Calu3 (cell line): ENCODE data around the gene PAX6. TPM values are rescaled to one million over a fixed set of nuclear protein-coding genes. Genes with fewer than 3 reads are reported as not detected.

Experiments
- BruUV-seq: library from RNA; stranded (reverse); fragments of 400-500 nt; replicated peaks from 2 replicates; lab custom pipeline; 2021; lab: Mats Ljungman, UMichigan
- CTCF ChIA-PET: fragments of 300-600 bp; sonication (Branson Sonifier 250); formaldehyde crosslinking; loops from one replicate; lab custom pipeline; 2022; ENCODE audit warnings: antibody characterized with exemption; lab: Charles Lee
- DNase-seq: peaks from one replicate; pipeline ENCODE4 v3.0.0; 2022
- H3K27ac Mint-ChIP-seq: one replicate; pipeline ENCODE4 v1.8.0; 2022; ENCODE audit warnings: mixed read lengths; ENCODE audit not compliant: unreplicated experiment
- H3K27me3 Mint-ChIP-seq: one replicate; pipeline ENCODE4 v1.8.0; 2022; ENCODE audit warnings: mixed read lengths; ENCODE audit not compliant: unreplicated experiment
- H3K36me3 Mint-ChIP-seq: one replicate; pipeline ENCODE4 v1.8.0; 2022; ENCODE audit warnings: mild to moderate bottlenecking, moderate library complexity, mixed read lengths; ENCODE audit not compliant: insufficient read depth, unreplicated experiment
- H3K4me1 Mint-ChIP-seq: one replicate; pipeline ENCODE4 v1.8.0; 2022; ENCODE audit warnings: mild to moderate bottlenecking, low read depth, mixed read lengths; ENCODE audit not compliant: unreplicated experiment
- H3K4me3 Mint-ChIP-seq: one replicate; pipeline ENCODE4 v1.8.0; 2022; ENCODE audit warnings: mild to moderate bottlenecking, low read depth, moderate library complexity, mixed read lengths; ENCODE audit not compliant: unreplicated experiment
- H3K9me3 Mint-ChIP-seq: one replicate; pipeline ENCODE4 v1.8.0; 2022; ENCODE audit warnings: low read depth, mixed read lengths; ENCODE audit not compliant: unreplicated experiment
- intact Hi-C: fragments of 100-400 bp; cut with micrococcal nuclease; formaldehyde crosslinking; loops from one replicate; pipeline ENCODE4 v1.10.0; 2022; ENCODE audit not compliant: unreplicated experiment
- total RNA-seq: library from RNA; stranded (reverse); gene quantifications from 2 replicates; pipeline ENCODE4 v1.2.3, GENCODE V29; 2022
- TF ChIP-seq, protein P1 (sequence below): fragments of 200-600 bp; IDR thresholded peaks from one replicate; pipeline ENCODE4 v1.8.0; 2022; ENCODE audit warnings: antibody characterized with exemption; ENCODE audit not compliant: unreplicated experiment

PAX6 gene
- total RNA-seq, 1 experiment from 2014 or later, result 0.87 TPM

GRCh38 chr11:31819621-31820437, 8.7 kb upstream of the PAX6 start:
- Mint-ChIP-seq H3K9me3 (no peaks in the 10 kb centered on the region), H3K27ac (no peak overlapping the region), H3K36me3 (no peaks in the 10 kb centered on the region), H3K27me3 (peaks cover 86% of the 10 kb centered on the region), H3K4me1 (peaks cover 9% of the 10 kb centered on the region), H3K4me3 (no peak overlapping the region)
- TF ChIP-seq, protein P1, sequence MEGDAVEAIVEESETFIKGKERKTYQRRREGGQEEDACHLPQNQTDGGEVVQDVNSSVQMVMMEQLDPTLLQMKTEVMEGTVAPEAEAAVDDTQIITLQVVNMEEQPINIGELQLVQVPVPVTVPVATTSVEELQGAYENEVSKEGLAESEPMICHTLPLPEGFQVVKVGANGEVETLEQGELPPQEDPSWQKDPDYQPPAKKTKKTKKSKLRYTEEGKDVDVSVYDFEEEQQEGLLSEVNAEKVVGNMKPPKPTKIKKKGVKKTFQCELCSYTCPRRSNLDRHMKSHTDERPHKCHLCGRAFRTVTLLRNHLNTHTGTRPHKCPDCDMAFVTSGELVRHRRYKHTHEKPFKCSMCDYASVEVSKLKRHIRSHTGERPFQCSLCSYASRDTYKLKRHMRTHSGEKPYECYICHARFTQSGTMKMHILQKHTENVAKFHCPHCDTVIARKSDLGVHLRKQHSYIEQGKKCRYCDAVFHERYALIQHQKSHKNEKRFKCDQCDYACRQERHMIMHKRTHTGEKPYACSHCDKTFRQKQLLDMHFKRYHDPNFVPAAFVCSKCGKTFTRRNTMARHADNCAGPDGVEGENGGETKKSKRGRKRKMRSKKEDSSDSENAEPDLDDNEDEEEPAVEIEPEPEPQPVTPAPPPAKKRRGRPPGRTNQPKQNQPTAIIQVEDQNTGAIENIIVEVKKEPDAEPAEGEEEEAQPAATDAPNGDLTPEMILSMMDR, result no peak
- DNase-seq, result no peak
- no TSS peak for BruUV-seq
- CTCF ChIA-PET, result interaction anchor here (0.5 kb wide), 1 partner anchor 12 kb away, joined by 3 read pairs; no protein-coding TSS in a partner anchor
- intact Hi-C loops, result no loop called here

DNA sequence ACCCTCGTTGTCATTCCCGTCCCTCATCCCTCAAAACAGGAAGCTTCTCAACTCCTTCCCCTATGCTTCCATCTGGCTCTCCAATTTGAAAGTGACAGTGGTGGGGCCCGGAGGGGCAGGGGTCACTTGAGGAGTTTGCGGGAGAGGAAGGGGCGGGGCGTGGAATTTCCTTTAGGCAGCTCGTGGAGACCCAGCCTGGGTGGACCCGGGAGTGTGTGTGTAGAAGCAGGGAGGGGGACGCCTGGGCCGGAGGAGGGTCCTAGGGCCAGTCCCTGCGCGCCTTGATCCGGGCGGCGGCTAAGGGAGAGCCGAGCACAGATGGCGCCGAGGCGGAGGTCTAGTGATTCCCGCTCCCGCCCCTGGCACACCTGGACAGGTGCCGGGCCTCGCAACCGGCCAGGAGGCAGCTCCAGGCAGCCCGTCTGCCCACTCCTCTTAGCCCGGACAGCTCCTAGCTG, 7.8 kb upstream of the PAX6 start:
- no peak for DNase-seq
- Mint-ChIP-seq H3K27ac (no peak overlapping the region), H3K4me1 (peaks cover 9% of the 10 kb centered on the region), H3K9me3 (no peaks in the 10 kb centered on the region), H3K27me3 (peaks cover 86% of the 10 kb centered on the region), H3K4me3 (no peak overlapping the region), H3K36me3 (no peaks in the 10 kb centered on the region)
- CTCF ChIA-PET, result no interaction called here
- no TSS peak for BruUV-seq
- TF ChIP-seq, protein P1, result no peak
- intact Hi-C loops, result no loop called here

DNA sequence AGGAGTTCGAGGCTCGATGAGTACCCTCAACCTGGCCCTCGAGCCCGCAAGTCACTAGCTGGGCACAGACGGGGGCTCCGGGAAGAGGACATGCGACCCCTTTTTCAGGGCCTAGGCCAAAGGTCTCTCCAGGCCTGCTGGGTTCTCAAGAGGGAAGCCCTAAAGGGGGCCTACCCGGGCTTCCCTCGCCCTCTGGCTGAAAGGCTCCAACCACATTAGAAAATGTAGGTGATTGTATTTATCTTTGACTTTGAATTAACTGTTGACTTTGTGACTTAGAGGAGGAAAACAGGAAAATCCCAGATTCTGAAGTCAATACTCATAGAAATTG, 7.3 kb upstream of the PAX6 start:
- CTCF ChIA-PET, result no interaction called here
- Mint-ChIP-seq H3K27ac (no peak overlapping the region), H3K4me1 (peaks cover 9% of the 10 kb centered on the region), H3K27me3 (peaks cover 82% of the 10 kb centered on the region), H3K4me3 (no peak overlapping the region), H3K36me3 (no peaks in the 10 kb centered on the region), H3K9me3 (no peaks in the 10 kb centered on the region)
- TF ChIP-seq, protein P1, result no peak
- intact Hi-C loops, result no loop called here
- no TSS peak for BruUV-seq
- no peak for DNase-seq

DNA sequence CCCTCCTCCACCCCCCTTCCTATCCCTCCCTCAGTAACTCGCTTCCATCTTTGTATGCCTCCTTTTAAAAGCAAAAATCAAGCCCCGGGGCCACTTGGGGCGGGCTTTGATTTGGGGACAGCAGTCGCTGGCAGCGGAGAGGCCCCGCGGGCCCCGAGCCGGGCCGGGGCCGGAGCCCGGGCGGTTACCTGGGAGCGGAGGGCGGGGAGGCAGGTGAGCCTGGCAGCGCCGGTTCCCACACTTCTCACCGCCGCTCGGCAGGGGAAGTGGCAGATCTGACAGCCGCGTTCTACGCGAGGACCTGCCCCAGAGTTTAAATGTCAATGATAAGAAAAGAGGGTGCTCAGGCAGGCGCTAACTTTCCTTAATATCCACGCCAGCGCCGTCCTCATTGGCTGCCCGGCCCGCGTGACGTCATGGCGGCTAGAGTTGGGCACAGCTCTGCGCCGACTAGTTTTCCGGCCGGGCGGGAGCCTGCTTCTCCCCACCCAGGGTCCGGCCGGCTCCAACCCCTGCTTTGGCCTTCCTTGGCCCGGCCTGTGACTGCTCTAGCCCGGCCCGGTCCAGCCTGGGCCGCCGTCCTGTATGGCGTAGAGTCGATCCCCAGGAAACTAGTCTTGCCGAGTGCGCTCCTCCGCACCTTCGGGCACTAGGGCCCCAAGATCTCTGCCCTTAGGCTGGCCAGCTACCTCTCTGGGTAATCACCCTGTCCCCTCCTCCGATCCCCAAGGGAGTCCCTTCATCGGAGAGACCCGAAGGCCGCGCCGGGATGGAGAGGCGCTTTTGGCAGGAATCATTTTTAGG, 6.7 kb upstream of the PAX6 start:
- H3K4me3 Mint-ChIP-seq, result peak overlapping the region; percentile 61
- H3K27me3 Mint-ChIP-seq, result peaks cover 79% of the 10 kb centered on the region
- BruUV-seq, result no TSS peak
- H3K9me3 Mint-ChIP-seq, result no peaks in the 10 kb centered on the region
- DNase-seq, result no peak
- TF ChIP-seq, protein P1, result no peak
- no peak overlapping the region for H3K27ac Mint-ChIP-seq
- peaks cover 10% of the 10 kb centered on the region for H3K4me1 Mint-ChIP-seq
- H3K36me3 Mint-ChIP-seq, result no peaks in the 10 kb centered on the region
- CTCF ChIA-PET, result no interaction called here
- intact Hi-C loops, result no loop called here
